ENCODE results near the gene GSTM5.

- no peak for TF ChIP-seq CTCF (IDR thresholded peaks at IDR 0.05)
- TF ChIP-seq POLR2A (IDR thresholded peaks at IDR 0.05): no peak
Observed at GRCh38 chr1:109671067-109671466, 41.0 kb upstream of the GSTM5 start.

All from testis (tissue), 2 donors.